GM18526 (cell line): Measurements from ENCODE around the gene TSPAN14.

Experiments used
- POLR2A ChIP-seq: IDR thresholded peaks from 3 replicates; pipeline ENCODE4 v1.6.1; 2011; ENCODE audit not compliant: insufficient read length; ENCODE audit errors: extremely low read depth

The TSPAN14 gene

DNA sequence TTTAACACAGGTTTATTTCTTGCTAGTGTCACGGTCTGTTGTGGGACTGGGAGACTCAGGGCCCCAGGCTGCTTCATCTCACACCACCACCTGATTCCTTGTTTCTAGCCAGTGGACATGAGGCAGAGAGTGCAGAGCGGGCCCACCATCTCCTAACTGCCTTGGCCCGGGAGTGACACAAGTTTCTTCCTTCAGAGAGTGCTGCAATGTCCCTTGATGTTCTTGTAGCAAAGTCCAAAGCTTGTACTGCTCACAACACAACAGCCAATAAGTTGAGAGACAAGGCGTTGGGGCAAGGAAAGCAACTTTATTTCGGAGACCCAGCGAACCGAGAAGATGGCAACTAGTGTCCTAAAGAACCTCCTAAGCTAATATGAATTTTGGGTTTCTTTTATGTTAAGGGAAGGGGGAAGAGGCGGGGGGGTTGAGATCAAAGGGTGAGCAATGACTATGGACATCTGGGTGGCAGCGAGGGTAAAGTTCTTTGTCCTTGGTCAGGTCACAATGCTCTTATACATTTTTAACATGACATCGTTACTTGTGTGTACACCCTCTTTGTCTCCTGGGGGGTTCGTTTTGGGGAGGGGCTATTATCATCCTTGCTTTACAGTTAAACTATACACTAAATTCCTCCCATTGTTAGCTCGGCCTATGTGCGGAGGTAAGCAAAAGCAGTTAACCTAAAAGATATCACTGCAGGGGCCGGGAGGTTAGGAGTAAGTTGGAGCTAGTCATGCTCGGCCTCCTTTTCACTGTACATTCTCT, 115.2 kb downstream of the TSPAN14 start:
- TF ChIP-seq POLR2A, result no peak

- TF ChIP-seq POLR2A, result no peak
Measured at GRCh38 chr10:80571352-80571751, 117.2 kb downstream of the TSPAN14 start.

DNA sequence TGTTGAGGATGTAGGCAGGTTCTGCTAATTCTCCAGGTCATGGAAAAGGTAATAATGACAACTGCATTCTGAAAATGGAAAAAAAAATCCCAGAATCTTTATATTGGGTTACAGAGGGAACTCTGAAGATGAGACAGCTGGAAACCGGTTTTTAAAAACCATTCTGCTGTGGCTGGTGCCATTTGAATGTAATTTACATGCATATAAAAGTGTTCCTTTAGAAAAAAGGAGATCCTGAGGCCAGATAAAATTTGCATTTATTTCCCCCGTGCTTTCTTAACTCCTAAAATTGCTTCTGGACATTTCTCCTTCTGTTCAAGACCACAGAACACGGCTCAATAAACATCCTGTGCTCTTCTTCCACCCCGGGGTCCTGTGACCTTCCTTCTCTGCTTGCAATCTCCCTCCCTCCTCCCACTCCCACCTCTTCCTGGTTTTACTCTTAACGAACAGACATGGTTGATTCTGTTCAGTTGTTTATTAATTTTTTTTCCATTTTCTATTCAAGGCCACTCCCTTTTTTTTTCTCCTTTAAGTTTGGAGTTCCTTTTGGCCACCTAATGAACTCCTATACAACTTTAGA, 125.2 kb downstream of the TSPAN14 start:
- no peak for TF ChIP-seq POLR2A

GRCh38 chr10:80579849-80580637, 125.9 kb downstream of the TSPAN14 start:
- no peak for TF ChIP-seq POLR2A

DNA sequence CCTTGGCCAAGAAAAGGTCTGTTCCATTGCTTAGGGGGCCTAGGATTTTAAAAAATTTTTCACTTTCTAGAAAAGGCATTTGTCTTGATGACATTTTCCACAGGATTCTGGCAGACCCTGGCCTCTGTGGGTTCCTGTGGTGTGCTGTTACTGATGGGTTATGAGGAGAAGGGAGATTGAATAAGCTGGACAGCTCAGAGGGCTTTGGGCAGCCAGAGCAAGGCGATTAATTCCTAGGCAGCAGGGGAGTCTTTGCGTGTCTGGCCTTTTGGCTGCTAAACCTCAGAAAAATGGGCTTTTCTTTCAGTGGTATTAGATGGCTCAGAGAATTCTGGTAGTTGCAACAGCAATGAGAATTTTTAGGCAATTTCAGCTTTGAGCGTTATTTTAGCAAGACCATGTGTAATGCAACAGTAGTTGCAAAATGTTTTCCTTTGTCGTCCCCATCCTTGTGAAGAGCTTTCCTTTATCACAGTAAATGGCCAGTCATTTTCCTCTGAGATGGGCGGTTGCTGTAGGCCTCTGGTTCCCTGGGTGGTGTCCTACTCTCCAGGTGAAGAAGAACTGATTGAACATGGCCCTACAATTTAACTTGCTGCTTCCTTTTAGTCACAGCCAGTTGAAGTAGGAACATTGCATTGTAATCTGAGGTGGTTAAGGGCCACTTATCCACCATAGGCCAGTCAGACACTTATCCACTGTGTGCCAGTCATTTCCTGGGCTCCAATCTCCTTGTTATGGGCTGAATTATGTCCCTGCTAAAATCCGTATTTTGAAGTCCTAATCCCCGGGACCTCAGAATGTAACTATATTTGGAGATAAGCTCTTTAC, 126.7 kb downstream of the TSPAN14 start:
- no peak for TF ChIP-seq POLR2A

DNA sequence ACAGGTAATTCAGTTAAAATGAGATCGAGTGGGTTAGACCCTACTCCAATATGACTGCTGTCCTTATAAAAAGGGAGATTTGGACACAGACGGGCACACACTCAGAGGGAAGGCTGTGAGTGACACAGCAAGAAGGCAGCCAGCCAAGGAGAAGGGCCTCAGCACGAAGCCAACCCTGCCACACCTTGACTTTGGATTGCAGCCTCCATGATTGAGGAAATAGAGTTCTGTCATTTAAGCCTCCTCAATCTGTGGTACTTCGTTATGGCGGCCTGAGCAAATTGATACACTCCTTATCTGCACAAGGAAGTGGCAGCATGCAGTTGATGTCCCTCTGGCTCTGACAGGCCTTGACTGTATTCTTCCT, 127.3 kb downstream of the TSPAN14 start:
- TF ChIP-seq POLR2A, result no peak

DNA sequence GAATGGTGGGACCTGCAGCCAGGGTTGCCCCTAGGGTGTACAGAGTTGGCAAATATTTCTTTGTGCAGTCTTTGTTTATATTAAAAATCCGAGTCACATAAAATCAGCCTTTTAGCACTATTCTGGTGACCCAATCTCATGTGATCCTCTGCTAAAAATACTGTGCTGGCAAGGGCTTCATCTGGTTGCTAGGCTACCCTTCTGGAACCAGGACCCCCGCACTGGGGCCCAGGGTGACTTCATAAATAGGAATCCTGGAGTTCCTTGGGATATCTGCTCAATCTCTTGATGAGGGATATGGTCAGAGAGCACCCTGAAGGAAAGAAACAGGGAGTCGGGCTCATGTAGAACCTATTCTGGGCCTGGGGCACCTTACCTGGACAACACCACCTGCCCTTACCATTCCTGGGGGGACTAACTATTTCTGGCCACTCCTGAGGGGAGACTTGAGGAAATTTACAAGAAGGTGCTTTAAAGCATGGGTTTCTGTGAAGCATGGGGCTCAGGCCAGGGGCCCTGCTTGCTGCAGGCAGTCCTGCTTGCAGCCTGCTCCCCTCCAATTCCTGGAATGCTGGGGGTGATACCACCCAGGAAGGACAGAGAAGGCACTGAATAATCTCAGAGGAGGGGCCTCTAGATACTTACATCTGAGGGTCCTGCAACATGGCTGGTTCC, 128.3 kb downstream of the TSPAN14 start:
- TF ChIP-seq POLR2A, result no peak
